Cerebellar nuclear complex (tissue), 1 donor: ENCODE data around the gene CAMK2A.

Experiments
- DNase-seq, 2 experiments: peaks; one replicate each; lab custom pipeline; 2025; lab: John Stamatoyannopoulos, UW

CAMK2A gene

GRCh38 chr5:150186897-150187296, 102.7 kb downstream of the CAMK2A start:
- peak in 1 of 2 experiments; percentile 82 for DNase-seq

- no peak for DNase-seq
These were observed 103.4 kb downstream of the CAMK2A start for GRCh38 chr5:150186137-150186536.

DNA sequence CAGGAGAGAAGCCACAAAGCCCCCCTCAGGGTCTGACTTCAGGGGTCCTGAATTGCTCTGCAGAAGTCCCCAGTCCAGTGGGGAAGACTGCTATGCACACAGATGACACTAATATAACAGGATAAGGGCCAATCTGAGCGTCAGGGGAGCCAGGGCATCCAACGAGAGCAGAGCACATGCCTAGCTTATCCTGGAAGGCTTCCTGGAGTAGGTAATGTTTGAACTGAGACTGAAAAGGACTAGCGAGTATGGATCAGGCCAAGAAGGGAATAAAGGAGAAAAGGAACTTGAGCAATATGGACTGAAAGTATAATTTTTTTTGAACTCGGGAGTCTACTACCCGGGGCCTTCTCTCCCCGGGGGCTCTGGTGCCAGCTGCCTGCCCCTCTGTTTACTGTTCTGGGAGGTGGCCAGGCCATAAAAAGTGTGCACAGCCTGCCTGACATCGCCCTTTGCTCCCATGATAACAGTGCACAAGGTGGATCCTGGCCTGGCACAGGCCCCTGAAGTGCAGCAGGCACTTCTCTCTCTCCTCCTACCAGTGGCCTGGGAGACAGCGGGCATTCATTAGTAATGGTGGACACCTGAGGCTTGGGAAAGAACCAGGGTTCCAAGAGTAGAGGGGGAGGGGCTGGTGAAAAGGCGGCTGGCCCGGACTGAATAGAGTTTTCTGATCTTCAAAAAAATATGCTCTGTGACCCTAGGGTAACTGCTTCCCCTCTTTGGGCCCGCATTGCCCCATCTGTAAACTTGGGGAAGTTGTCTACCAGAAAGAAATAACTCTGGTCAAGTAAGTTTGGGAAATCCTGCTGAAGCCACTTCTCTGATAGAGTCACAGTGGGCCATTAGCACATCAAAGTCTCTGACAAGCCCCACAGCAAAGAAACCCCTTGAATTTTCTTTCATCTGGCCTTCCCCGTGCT, 104.3 kb downstream of the CAMK2A start:
- no peak for DNase-seq

GRCh38 chr5:150184006-150184405, 105.6 kb downstream of the CAMK2A start:
- DNase-seq = no peak

GRCh38 chr5:150183436-150183835, 106.1 kb downstream of the CAMK2A start:
- no peak for DNase-seq

- no peak for DNase-seq
These were observed 106.8 kb downstream of the CAMK2A start for GRCh38 chr5:150182774-150183173.

DNA sequence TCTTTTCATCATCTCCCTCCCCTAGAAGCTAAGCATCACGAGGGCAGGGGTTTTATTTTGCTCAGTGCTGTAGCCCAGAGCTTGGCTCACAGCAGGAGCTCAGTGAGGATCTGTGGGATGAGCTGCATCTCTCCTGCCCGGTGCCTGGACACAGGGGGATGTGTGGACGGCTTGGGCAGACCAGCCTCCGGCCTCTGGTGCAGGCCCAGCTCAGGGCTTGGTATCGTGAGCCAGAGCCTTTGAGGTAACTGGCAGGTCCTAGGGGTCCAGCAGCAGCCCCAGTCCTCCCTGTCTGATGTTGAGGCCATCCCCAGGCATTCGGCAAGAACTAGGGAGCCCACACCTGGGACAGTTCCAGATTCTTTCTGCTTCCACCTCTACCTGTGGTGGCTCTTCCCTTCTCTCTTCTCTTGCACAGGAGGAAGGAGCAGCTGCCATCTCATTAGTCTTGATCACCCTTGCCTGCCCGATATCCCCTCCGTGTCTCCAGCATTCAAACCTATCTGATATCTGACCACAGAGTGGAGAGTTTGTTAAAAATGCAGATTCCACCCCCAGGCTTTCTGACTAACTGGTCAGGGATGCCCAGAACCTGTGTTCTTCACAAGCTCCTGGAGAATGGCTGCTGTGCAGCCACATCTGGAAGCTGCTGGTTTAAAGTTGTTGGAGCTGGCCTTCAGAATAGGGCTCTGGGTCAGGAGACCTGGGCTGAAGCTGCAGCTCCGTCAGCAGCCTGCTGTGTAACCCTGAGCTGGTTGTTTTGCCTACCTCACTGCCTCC, 107.6 kb downstream of the CAMK2A start:
- no peak for DNase-seq

DNA sequence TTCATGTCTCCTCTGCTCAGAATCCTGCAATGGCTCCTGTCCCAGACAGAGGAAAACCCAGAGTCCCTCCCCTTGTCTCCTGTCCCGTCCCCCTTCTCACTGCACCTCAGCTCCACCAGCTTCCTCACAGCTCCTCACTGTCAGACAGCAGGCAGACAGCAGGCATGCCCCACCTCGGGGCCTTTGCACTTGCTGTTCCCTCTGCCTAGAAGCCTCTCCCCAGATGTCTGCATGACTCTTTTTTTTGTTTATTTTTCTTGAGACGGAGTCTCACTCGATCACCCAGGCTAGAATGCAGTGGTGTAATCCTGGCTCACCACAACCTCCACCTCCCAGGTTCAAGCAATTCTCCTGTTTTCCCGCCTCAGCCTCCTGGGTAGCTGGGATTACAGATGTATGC, 108.5 kb downstream of the CAMK2A start:
- DNase-seq = no peak

DNA sequence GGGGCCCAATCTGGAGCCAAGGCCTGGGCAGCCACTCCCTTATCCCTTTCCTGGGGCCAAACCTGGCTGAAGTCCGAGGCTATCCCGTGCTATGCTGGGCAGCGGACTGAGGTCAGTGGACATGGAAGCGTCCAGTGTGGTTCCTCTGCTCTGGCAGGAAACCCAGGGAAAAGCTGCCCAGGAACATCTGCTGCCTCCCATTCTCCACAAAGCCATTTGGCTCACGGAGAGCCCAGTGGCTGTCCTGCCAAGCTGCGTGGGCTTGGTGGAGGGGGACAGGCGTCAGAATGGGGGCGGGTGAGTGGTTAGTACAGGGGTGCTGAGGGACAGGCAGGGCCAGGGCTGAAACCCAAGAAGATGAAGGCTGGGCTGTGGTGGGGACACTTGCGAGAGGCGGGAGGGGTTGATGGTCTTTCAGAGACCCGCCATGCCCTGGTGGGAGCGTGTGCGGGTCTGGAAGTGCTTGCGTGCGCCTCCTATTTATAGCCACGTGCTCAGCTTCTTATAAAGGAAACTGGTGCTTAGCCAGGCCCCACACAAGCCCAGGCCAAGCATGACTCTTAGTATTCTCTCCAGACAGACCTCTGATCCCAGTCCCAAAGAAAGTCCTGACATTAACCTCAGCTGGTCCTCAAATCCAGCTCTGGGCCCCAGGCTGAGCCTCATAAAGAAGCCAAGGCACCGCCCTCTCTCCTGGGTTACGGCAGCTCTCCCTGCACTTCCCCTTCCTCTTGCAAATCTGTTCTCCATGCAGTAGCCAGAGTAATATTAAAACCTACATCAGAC, 109.1 kb downstream of the CAMK2A start:
- peak in 1 of 2 experiments; percentile 40 for DNase-seq

GRCh38 chr5:150179019-150179620, 110.5 kb downstream of the CAMK2A start:
- DNase-seq = no peak

GRCh38 chr5:150178262-150178661, 111.3 kb downstream of the CAMK2A start:
- DNase-seq = no peak

DNA sequence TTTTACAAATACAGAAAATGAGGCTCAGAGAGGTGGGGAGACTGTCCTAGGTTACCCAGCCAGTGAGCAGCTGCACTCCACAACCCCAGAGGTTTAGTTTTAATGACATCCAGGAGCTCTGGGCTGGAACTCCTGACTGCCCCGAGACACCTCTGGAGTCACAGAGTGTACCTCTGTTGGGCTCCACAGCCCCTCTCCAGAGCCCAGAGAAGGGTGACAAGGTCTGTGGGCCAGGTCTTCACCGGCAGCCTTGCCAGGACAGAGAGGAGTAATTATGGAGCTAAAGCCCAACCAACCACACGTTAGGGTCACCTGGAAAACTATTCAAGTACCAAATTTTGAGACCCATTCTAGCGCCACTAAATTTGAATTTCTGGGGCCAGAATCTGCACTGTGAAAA, 111.9 kb downstream of the CAMK2A start:
- no peak for DNase-seq

GRCh38 chr5:150176745-150177477, 112.7 kb downstream of the CAMK2A start:
- no peak for DNase-seq

DNA sequence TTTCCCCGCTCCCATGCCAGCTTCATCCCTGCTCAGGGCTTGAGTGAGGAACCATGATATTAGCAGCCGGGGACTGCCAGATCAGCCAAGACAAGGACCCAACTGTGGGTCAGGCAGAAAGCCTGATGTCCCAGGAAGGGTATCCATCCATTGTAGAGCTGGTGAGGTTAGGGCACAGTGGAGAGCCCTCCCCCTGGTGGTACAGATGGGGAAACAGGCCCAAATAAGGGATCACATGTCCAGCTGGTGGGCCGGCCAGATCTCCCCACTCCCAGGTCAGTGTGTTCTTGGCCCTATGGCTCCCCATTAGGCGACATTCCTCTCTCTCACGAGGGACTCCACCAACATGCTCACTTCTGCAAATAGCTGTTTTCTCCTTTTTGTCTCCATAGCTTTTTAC, 114.0 kb downstream of the CAMK2A start:
- DNase-seq = no peak

GRCh38 chr5:150175076-150175475, 114.5 kb downstream of the CAMK2A start:
- DNase-seq = no peak

DNA sequence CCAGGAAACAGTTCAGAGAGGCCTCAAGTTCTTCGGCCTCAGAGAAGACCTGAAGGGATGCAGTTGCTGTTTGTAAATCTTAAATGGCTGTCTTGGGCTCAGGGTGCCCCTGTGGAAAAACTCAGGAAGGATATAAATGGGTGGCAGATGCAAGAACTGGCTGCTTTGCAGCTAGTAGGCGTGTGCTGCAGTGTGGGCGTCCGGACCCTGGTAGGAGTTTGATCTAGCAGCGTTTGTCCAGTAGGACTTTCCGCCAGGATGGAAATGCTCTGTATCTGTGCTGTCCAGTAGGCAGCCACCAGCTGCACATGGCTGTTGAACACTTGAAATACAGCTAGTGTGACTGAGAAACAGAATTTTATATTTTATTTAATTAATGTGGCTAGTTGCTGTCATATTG, 115.3 kb downstream of the CAMK2A start:
- DNase-seq = no peak

DNA sequence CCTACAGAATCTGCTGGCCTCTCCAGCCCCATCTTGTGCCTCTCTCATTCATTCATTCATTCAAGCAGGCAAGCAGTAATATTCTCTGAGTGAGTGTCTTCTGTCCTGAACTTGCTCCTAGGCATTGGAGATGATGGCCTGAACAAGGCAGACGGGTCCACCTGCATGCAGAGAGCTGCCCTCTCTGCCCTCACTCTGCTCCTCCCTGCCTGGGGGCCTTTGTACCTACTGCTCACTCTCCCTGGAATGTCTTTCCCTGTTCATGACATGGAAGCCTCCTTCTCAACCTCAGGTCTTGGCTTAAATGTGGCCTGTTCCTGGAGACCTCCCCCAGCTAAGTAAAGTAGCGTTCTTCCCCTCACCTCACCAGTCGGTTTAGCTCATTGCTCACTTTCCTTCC, 116.4 kb downstream of the CAMK2A start:
- no peak for DNase-seq

DNA sequence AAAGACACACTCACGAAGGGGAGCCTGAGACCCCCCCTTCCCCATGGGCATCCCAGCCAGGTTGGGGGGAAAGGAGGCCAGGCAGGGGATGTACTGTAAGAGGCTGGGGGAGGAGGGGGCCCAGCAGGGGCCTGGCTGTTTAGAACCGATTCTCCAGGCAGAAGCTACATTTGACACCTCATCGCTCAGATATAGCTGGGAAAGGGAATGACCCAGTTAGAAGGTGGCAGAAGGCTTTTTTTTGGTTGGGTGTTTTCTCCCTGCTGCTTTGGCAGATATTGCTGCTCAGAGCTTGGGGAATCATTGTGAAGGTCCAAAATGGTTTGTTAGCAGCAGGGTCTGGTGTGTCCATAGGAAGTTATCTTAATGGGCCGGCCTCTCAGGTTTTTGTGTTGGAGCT, 117.0 kb downstream of the CAMK2A start:
- DNase-seq = peak; percentile 47 to 72

DNA sequence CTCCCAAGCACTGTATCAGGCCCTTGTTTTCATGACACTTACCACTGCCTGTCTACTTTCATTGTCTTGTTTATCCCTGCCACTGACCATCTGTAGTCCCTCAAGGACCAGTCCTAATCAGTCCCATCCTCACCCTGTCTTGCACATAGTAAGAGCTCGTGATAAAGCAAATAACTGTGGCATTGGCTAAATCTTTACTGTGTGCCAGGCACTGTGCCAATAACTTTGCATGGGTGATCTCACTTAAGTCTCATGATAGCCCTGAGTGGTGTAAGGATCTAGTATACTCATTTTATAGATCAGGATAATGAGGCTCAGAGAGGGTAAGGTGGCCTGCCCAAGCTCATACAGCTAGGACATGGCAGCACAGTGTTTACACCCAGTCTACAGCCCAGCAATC, 117.4 kb downstream of the CAMK2A start:
- no peak for DNase-seq
